HCT116 (cell line): ENCODE results near the gene TSPEAR. TPM values are rescaled to one million over a fixed set of nuclear protein-coding genes. Genes with fewer than 3 reads are reported as not detected.

Experiments
- ATAC-seq: fragments of 200-7000 bp; cut with Tn5 transposase; 2 replicates; pipeline ENCODE4 v1.9.1; 2020; ENCODE audit warnings: mild to moderate bottlenecking, moderate library complexity
- BruUV-seq: library from RNA; stranded (reverse); fragments of 400-500 nt; replicated peaks from 2 replicates; lab custom pipeline; 2021; lab: Mats Ljungman, UMichigan
- CTCF ChIA-PET: fragments of 300-600 bp; sonication (Branson Sonifier 250); formaldehyde crosslinking; loops from one replicate; lab custom pipeline; 2021; ENCODE audit warnings: antibody characterized with exemption; lab: Charles Lee
- POLR2A ChIA-PET: fragments of 300-600, 350-600 bp; sonication (Branson Sonifier 250); formaldehyde crosslinking; loops from one replicate; lab custom pipeline; 2021; ENCODE audit warnings: antibody characterized with exemption; lab: Charles Lee
- RAD21 ChIA-PET, 2 experiments: fragments of 300-600 bp; sonication (Branson Sonifier 250); formaldehyde crosslinking; loops; one replicate each; lab custom pipeline; 2023; ENCODE audit warnings: low total read pairs in 2 of 2; ENCODE audit not compliant: uncharacterized antibody in 2 of 2, unreplicated experiment in 2 of 2, low non-redundant PET in 1 of 2; lab: Charles Lee
- DNase-seq: peaks from one replicate; pipeline ENCODE4 v3.0.0-alpha.2; 2010; ENCODE audit warnings: low read depth, low spot score
- H2AFZ ChIP-seq: fragments of 200-600 bp; shearing (Covaris generic), sonication (generic); 2 replicates; pipeline ENCODE4 v1.6.1; 2017; ENCODE audit warnings: low read depth, mixed run types, mixed read lengths, antibody characterized with exemption, low read length; ENCODE audit not compliant: poor library complexity, severe bottlenecking
- H3K27ac ChIP-seq: 2 replicates; pipeline ENCODE4 v1.5.1; 2012; ENCODE audit warnings: low read depth, low read length
- H3K27me3 ChIP-seq: fragments of 200-600 bp; sonication (generic); 2 replicates; pipeline ENCODE4 v1.6.1; 2016; ENCODE audit warnings: mixed run types, low read length, mixed read lengths; ENCODE audit not compliant: insufficient read depth
- H3K36me3 ChIP-seq, 2 experiments: fragments of 200-500 bp in 1 of 2; fragments of 200-600 bp in 1 of 2; sonication (Bioruptor generic) in 1 of 2; sonication (generic) in 1 of 2; 2 replicates each; pipeline versions ENCODE4 v1.5.1 to v1.6.1; 2014 to 2016; ENCODE audit warnings: low read length in 2 of 2, inconsistent platforms in 1 of 2, mixed read lengths in 1 of 2, mixed run types in 1 of 2; ENCODE audit not compliant: insufficient read depth in 2 of 2, control insufficient read depth in 1 of 2
- H3K4me1 ChIP-seq, 2 experiments: fragments of 200-600 bp in 1 of 2; sonication (generic) in 1 of 2; 2 replicates each; pipeline versions ENCODE4 v1.5.1 to v1.6.1; 2012 to 2017; ENCODE audit warnings: low read length in 2 of 2, inconsistent platforms in 1 of 2, mild to moderate bottlenecking in 1 of 2, mixed read lengths in 1 of 2, mixed run types in 1 of 2, moderate library complexity in 1 of 2; ENCODE audit not compliant: insufficient read depth in 2 of 2, control insufficient read depth in 1 of 2
- H3K4me2 ChIP-seq: fragments of 200-600 bp; sonication (generic); 2 replicates; pipeline ENCODE4 v1.6.1; 2017; ENCODE audit warnings: mixed run types, low read length, mixed read lengths
- H3K4me3 ChIP-seq, 2 experiments: fragments of 200-600 bp in 1 of 2; sonication (generic) in 1 of 2; replicated peaks in 1 of 2; 2 replicates each; pipeline ENCODE4 v1.5.1; 2011 to 2016; ENCODE audit warnings: low read length in 2 of 2, control low read depth in 1 of 2, low read depth in 1 of 2, mild to moderate bottlenecking in 1 of 2, mixed read lengths in 1 of 2, mixed run types in 1 of 2
- H3K79me2 ChIP-seq: fragments of 200-600 bp; sonication (generic); 2 replicates; pipeline ENCODE4 v1.6.1; 2017; ENCODE audit warnings: mild to moderate bottlenecking, mixed run types, low read length, moderate library complexity, mixed read lengths; ENCODE audit not compliant: insufficient read depth
- H3K9ac ChIP-seq: fragments of 200-600 bp; sonication (generic); 2 replicates; pipeline ENCODE4 v1.6.1; 2016; ENCODE audit warnings: low read length, mixed read lengths
- H3K9me2 ChIP-seq: fragments of 200-600 bp; sonication (generic), shearing (Covaris generic); 2 replicates; pipeline ENCODE4 v1.6.1; 2017; ENCODE audit warnings: mixed run types, mild to moderate bottlenecking, moderate library complexity; ENCODE audit not compliant: insufficient read depth
- H3K9me3 ChIP-seq, 2 experiments: fragments of 200-500 bp in 1 of 2; fragments of 200-600 bp in 1 of 2; sonication (Bioruptor generic) in 1 of 2; sonication (generic) in 1 of 2; 2 replicates each; pipeline ENCODE4 v1.6.1; 2014 to 2017; ENCODE audit warnings: low read length in 2 of 2, mixed read lengths in 2 of 2, inconsistent platforms in 1 of 2, low read depth in 1 of 2, mild to moderate bottlenecking in 1 of 2, mixed run types in 1 of 2, moderate library complexity in 1 of 2; ENCODE audit not compliant: control insufficient read depth in 1 of 2, insufficient read depth in 1 of 2
- H4K20me1 ChIP-seq: fragments of 200-600 bp; sonication (generic), shearing (Covaris generic); 2 replicates; pipeline ENCODE4 v1.6.1; 2017; ENCODE audit warnings: mixed run types, mild to moderate bottlenecking, moderate library complexity; ENCODE audit not compliant: insufficient read depth
- CBX3 ChIP-seq: IDR thresholded peaks from 2 replicates; pipeline ENCODE4 v1.6.1; 2012; ENCODE audit warnings: low read depth
- EZH2 ChIP-seq: fragments of 200-600 bp; sonication (generic); IDR thresholded peaks from 2 replicates; pipeline ENCODE4 v1.6.1; 2017; ENCODE audit warnings: antibody characterized with exemption, mixed run types
- FOSL1 ChIP-seq: IDR thresholded peaks from 2 replicates; pipeline ENCODE4 v1.6.1; 2012; ENCODE audit warnings: low read depth
- POLR2AphosphoS5 ChIP-seq: IDR thresholded peaks from 2 replicates; pipeline ENCODE4 v1.6.1; 2011; ENCODE audit warnings: mild to moderate bottlenecking, low read depth, low read length, moderate library complexity
- RAD21 ChIP-seq: IDR thresholded peaks from 2 replicates; pipeline ENCODE4 v1.6.1; 2012; ENCODE audit warnings: low read depth, mild to moderate bottlenecking
- REST ChIP-seq: IDR thresholded peaks from 2 replicates; pipeline ENCODE4 v1.6.1; 2012; ENCODE audit warnings: low read depth
- SIN3A ChIP-seq: IDR thresholded peaks from 2 replicates; pipeline ENCODE4 v1.6.1; 2012; ENCODE audit warnings: low read depth
- SP1 ChIP-seq: IDR thresholded peaks from 2 replicates; pipeline ENCODE4 v1.6.1; 2012; ENCODE audit warnings: low read depth
- TCF7L2 ChIP-seq: IDR thresholded peaks from 2 replicates; pipeline ENCODE4 v1.7.0; 2011; ENCODE audit warnings: borderline replicate concordance, inconsistent platforms; ENCODE audit not compliant: insufficient read depth, insufficient read length; ENCODE audit errors: extremely low read depth
- YY1 ChIP-seq: IDR thresholded peaks from 2 replicates; pipeline ENCODE4 v1.6.1; 2011; ENCODE audit warnings: low read length, low read depth, moderate library complexity, mild to moderate bottlenecking; ENCODE audit not compliant: insufficient replicate concordance; ENCODE audit errors: extremely low read depth
- ZBTB33 ChIP-seq: IDR thresholded peaks from 2 replicates; pipeline ENCODE4 v1.6.1; 2011; ENCODE audit warnings: mild to moderate bottlenecking, low read length, moderate library complexity; ENCODE audit not compliant: insufficient replicate concordance; ENCODE audit errors: extremely low read depth
- intact Hi-C: fragments of 100-400 bp; cut with micrococcal nuclease; formaldehyde crosslinking; loops from 2 replicates; pipeline ENCODE4 v1.10.0; 2022
- total RNA-seq: library from RNA; stranded (reverse); gene quantifications from one replicate; pipeline ENCODE4 v1.2.1, GENCODE V29; 2021; ENCODE audit not compliant: unreplicated experiment

The TSPEAR gene
- total RNA-seq, 1 experiment from 2014 or later: not detected

GRCh38 chr21:44514746-44515358, 196.5 kb downstream of the TSPEAR start:
- no peaks in the 10 kb centered on the region for H3K9me3 ChIP-seq
- H3K27ac ChIP-seq: no peak overlapping the region
- peaks cover 12% of the 10 kb centered on the region; the same call in 1 of the 2 replicates for H3K79me2 ChIP-seq
- no TSS peak for BruUV-seq
- H3K27me3 ChIP-seq: no peaks in the 10 kb centered on the region
- H4K20me1 ChIP-seq: no peaks in the 10 kb centered on the region
- no peak overlapping the region for H3K9ac ChIP-seq
- ChIA-PET CTCF (no interaction called here), POLR2A (no interaction called here), RAD21 (no interaction called here)
- H3K4me2 ChIP-seq: no peak overlapping the region
- H2AFZ ChIP-seq: no peak overlapping the region
- no peak for DNase-seq
- peaks cover 10 to 27% of the 10 kb centered on the region in 2 experiments for H3K4me1 ChIP-seq
- no peak for TF ChIP-seq SIN3A
- no peak for ATAC-seq
- intact Hi-C loops: loop anchor here (10.0 kb wide), 1 partner anchor 620 kb away; no protein-coding TSS in a partner anchor
- no peaks in the 10 kb centered on the region for H3K36me3 ChIP-seq
- H3K4me3 ChIP-seq: no peak overlapping the region
- H3K9me2 ChIP-seq: no peaks in the 10 kb centered on the region

- peaks cover 12% of the 10 kb centered on the region; the same call in 1 of the 2 replicates for H3K79me2 ChIP-seq
- H3K4me3 ChIP-seq: no peak overlapping the region
- ChIA-PET POLR2A (no interaction called here), CTCF (no interaction called here), RAD21 (no interaction called here)
- no peak overlapping the region for H3K27ac ChIP-seq
- H3K9me3 ChIP-seq: no peaks in the 10 kb centered on the region
- no peaks in the 10 kb centered on the region for H3K36me3 ChIP-seq
- no peak for ATAC-seq
- peaks cover 12 to 28% of the 10 kb centered on the region in 2 experiments for H3K4me1 ChIP-seq
- no peaks in the 10 kb centered on the region for H3K9me2 ChIP-seq
- no peak overlapping the region for H3K9ac ChIP-seq
- H3K27me3 ChIP-seq: no peaks in the 10 kb centered on the region
- intact Hi-C loops: loop anchor here (10.0 kb wide), 1 partner anchor 621 kb away; no protein-coding TSS in a partner anchor
- no peak for DNase-seq
- no peak overlapping the region for H3K4me2 ChIP-seq
- no peak overlapping the region for H2AFZ ChIP-seq
- BruUV-seq: no TSS peak
- H4K20me1 ChIP-seq: no peaks in the 10 kb centered on the region
- TF ChIP-seq POLR2AphosphoS5: no peak
- TF ChIP-seq TCF7L2: no peak
- TF ChIP-seq SP1: no peak
- TF ChIP-seq YY1: no peak
- TF ChIP-seq SIN3A: no peak
- TF ChIP-seq CBX3: no peak
- TF ChIP-seq FOSL1: no peak
- TF ChIP-seq ZBTB33: no peak
- TF ChIP-seq RAD21: no peak
- TF ChIP-seq REST: no peak
- no peak for TF ChIP-seq EZH2
These were observed 197.2 kb downstream of the TSPEAR start for GRCh38 chr21:44514218-44514520.
